ENCODE results near the gene FEM1B.

The FEM1B gene

DNA sequence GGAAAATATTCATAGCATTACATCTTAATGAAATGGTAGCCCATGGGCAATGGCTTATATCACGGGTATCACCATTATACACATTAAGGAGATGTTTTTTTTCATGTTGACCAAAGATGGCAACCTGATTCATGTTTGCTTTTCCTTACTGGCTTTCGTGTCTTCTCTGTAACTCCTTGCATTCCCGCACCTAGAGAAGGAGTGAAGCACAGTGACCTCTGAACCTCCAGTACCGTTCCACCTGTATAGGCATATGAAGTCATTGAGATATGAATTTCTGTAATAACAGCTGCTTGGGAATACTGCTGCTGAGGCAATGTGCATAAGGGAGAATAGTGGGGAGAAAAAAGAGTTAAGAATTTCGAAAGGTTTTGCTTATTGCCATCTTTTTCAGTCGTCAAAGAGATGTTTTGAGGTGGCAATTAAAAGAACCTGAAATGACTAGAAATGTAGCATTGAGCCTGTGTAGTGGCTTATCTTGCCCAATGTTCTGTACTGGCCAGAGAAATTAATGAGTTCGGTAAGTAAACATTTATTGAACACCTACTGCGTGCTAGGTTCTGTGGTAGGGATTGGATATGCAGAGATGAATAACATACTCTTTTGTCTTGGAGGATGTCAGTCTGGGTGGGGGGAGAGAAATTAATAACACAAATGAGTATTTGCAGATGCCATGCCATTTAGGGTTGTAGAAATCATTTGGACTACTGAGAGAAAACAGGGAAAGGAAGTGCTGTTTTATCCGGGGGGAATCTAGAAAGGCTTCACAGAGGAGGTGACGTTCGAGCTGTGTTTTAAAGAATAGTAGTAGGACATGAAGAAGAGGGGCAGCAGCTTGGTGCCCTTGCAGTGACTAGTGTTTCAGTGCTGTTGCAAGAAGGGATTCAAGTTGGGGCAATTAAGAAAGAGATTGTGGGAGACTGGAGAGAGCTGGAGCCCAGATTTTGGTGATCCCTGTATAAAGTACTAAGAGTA is 2.5 kb downstream of the FEM1B start:
- no peak for FAIRE-seq
- no peak for DNase-seq (ENCODE audit: insufficient read length, low spot score)
- TF ChIP-seq PAX5 (IDR thresholded peaks at IDR 0.05; ENCODE audit: insufficient read depth, low read length, severe bottlenecking) = no peak
- no peak for TF ChIP-seq POU2F2 (IDR thresholded peaks at IDR 0.05; ENCODE audit: low read depth, low read length)
- TF ChIP-seq TAF1 (IDR thresholded peaks at IDR 0.05; ENCODE audit: low read depth, low read length) = no peak
- no peak for TF ChIP-seq POLR2AphosphoS5 (IDR thresholded peaks at IDR 0.05; ENCODE audit: low read depth, low read length)
- no peak for TF ChIP-seq POLR2A (IDR thresholded peaks at IDR 0.05; ENCODE audit: low read depth, low read length)

- FAIRE-seq (no peak), DNase-seq (ENCODE audit: insufficient read length, low spot score) (no peak)
- TF ChIP-seq PAX5 (IDR thresholded peaks at IDR 0.05; ENCODE audit: insufficient read depth, low read length, severe bottlenecking) (no peak), SPI1 (IDR thresholded peaks at IDR 0.05; ENCODE audit: low read depth, low read length) (no peak), POLR2A (IDR thresholded peaks at IDR 0.05; ENCODE audit: low read depth, low read length) (no peak), POU2F2 (IDR thresholded peaks at IDR 0.05; ENCODE audit: low read depth, low read length) (no peak)
These were observed 3.5 kb downstream of the FEM1B start for GRCh38 chr15:68281008-68281407.

GRCh38 chr15:68283401-68283800 is 5.9 kb downstream of the FEM1B start:
- no peak for FAIRE-seq
- no peak for DNase-seq (ENCODE audit: insufficient read length, low spot score)
- no peak for TF ChIP-seq TAF1 (IDR thresholded peaks at IDR 0.05; ENCODE audit: low read depth, low read length)
- TF ChIP-seq POLR2AphosphoS5 (IDR thresholded peaks at IDR 0.05; ENCODE audit: low read depth, low read length) = no peak
- no peak for TF ChIP-seq POU2F2 (IDR thresholded peaks at IDR 0.05; ENCODE audit: low read depth, low read length)
- TF ChIP-seq PAX5 (IDR thresholded peaks at IDR 0.05; ENCODE audit: insufficient read depth, low read length, severe bottlenecking) = no peak

DNA sequence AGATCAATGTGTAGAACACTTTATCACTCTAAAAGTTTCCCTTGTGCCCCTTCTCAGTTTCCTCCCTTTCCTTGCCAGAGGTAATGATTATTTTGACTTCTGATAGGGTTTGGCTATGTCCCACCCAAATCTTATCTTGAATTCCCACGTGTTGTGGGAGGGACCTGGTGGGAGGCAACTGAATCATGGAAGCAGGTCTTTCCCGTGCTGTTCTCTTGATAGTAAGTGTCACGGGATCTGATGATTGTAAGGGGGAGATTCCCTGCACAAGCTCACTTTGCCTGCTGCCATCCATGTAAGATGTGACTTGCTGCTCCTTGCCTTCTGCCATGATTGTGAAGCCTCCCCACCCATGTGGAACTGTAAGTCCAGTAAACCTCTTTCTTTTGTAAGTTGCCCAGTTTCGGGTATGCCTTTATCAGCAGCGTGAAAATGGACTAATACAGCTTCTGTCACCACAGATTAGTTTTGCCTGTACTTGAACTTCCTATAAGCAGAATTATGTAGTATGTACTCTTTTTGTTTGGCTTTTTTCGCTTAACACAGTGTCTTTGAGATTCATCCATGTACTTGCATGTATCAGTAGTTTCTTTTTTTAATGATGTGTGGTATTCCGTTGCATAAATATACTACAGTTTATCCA is 7.2 kb downstream of the FEM1B start:
- DNase-seq (ENCODE audit: insufficient read length, low spot score) (no peak), FAIRE-seq (no peak)
- TF ChIP-seq POLR2AphosphoS5 (IDR thresholded peaks at IDR 0.05; ENCODE audit: low read depth, low read length) (no peak), TAF1 (IDR thresholded peaks at IDR 0.05; ENCODE audit: low read depth, low read length) (no peak), POLR2A (IDR thresholded peaks at IDR 0.05; ENCODE audit: low read depth, low read length) (no peak), POU2F2 (IDR thresholded peaks at IDR 0.05; ENCODE audit: low read depth, low read length) (no peak), PAX5 (IDR thresholded peaks at IDR 0.05; ENCODE audit: insufficient read depth, low read length, severe bottlenecking) (no peak), SPI1 (IDR thresholded peaks at IDR 0.05; ENCODE audit: low read depth, low read length) (no peak)

DNA sequence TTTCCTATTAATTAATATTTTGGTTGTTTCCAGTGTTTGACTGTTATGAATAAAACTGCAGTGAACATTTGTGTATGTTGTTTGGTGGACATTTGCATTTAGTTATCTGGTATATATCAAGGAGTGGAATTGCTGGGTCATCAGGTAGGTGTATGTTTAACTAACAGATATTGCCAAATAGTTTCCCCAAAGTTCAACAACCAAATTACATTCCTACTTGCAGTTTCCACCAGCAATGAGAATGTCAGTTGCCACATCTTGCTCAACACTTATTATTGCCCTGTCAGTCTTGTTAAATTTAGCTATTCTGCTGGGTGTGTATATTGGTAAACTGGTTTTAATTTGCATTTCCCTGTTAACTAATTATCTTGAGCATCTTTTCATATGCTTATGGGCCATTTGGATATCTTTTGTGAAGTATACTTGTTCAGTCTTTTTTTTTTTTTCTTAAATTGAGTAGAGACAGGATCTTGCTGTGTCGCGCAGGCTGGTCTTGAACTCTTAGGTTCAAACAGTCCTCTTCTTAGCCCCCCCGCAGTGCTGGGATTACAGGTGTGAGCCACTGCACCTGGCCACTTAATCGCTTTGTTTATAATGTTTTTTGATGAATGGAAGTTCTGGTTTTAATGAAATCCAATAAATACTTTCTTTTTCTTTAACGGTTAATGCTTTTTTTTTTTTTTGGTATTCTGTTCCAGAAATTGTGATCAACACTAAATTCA is 7.9 kb downstream of the FEM1B start:
- DNase-seq (ENCODE audit: insufficient read length, low spot score) (no peak), FAIRE-seq (no peak)
- no peak for TF ChIP-seq TAF1 (IDR thresholded peaks at IDR 0.05; ENCODE audit: low read depth, low read length)
- no peak for TF ChIP-seq PAX5 (IDR thresholded peaks at IDR 0.05; ENCODE audit: insufficient read depth, low read length, severe bottlenecking)
- TF ChIP-seq POU2F2 (IDR thresholded peaks at IDR 0.05; ENCODE audit: low read depth, low read length) = no peak
- TF ChIP-seq SPI1 (IDR thresholded peaks at IDR 0.05; ENCODE audit: low read depth, low read length) = no peak
- TF ChIP-seq POLR2A (IDR thresholded peaks at IDR 0.05; ENCODE audit: low read depth, low read length) = no peak
- no peak for TF ChIP-seq POLR2AphosphoS5 (IDR thresholded peaks at IDR 0.05; ENCODE audit: low read depth, low read length)

DNA sequence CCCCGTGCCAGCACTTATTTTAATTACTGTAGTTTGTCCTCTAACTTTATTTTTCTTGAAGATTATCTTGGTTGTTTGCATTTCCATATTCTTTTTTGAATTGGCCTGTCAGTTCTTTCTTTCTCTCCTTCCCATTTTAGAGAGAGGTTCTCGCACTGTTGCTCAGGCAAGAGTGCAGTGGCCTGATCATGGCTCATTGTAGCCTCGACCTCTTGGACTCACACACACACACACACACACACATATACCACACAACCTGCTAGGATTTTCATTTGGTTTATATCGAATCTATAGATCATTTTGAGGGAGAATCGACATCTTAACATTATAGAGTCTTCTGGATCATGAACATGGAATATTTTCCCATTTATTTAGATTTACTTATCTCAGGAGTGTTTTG is 8.7 kb downstream of the FEM1B start:
- DNase-seq (ENCODE audit: insufficient read length, low spot score) (no peak), FAIRE-seq (no peak)
- TF ChIP-seq SPI1 (IDR thresholded peaks at IDR 0.05; ENCODE audit: low read depth, low read length) (no peak), POU2F2 (IDR thresholded peaks at IDR 0.05; ENCODE audit: low read depth, low read length) (no peak), POLR2A (IDR thresholded peaks at IDR 0.05; ENCODE audit: low read depth, low read length) (no peak), PAX5 (IDR thresholded peaks at IDR 0.05; ENCODE audit: insufficient read depth, low read length, severe bottlenecking) (no peak), POLR2AphosphoS5 (IDR thresholded peaks at IDR 0.05; ENCODE audit: low read depth, low read length) (no peak), TAF1 (IDR thresholded peaks at IDR 0.05; ENCODE audit: low read depth, low read length) (no peak)

DNA sequence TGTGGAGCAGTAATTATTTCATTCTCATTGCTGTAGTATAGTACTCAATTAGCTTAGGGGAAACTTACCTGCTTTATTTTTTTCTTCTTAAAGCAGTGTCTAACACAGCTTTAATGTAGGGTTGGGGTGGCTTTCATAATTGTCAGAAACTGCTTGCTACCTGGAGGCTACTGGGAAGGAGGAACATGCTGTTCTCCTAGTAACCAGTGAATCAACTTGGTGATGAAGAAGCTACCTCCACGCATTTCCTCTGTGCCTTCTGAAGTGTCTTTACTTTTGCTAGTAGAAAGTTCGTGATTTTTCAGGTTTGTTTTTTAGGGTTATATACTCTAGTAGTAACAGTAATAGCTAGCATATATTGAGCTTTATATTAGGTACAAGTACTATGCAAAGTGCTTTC is 11.5 kb downstream of the FEM1B start:
- FAIRE-seq = no peak
- DNase-seq (ENCODE audit: insufficient read length, low spot score) = no peak
- TF ChIP-seq TAF1 (IDR thresholded peaks at IDR 0.05; ENCODE audit: low read depth, low read length) (no peak), PAX5 (IDR thresholded peaks at IDR 0.05; ENCODE audit: insufficient read depth, low read length, severe bottlenecking) (no peak), POLR2AphosphoS5 (IDR thresholded peaks at IDR 0.05; ENCODE audit: low read depth, low read length) (no peak), POLR2A (IDR thresholded peaks at IDR 0.05; ENCODE audit: low read depth, low read length) (no peak), POU2F2 (IDR thresholded peaks at IDR 0.05; ENCODE audit: low read depth, low read length) (no peak), SPI1 (IDR thresholded peaks at IDR 0.05; ENCODE audit: low read depth, low read length) (no peak)

GRCh38 chr15:68289621-68290352 is 12.2 kb downstream of the FEM1B start:
- no peak for DNase-seq (ENCODE audit: insufficient read length, low spot score)
- TF ChIP-seq POU2F2 (IDR thresholded peaks at IDR 0.05; ENCODE audit: low read depth, low read length) = no peak
- TF ChIP-seq POLR2AphosphoS5 (IDR thresholded peaks at IDR 0.05; ENCODE audit: low read depth, low read length) = no peak
- TF ChIP-seq PAX5 (IDR thresholded peaks at IDR 0.05; ENCODE audit: insufficient read depth, low read length, severe bottlenecking) = no peak
- no peak for TF ChIP-seq TAF1 (IDR thresholded peaks at IDR 0.05; ENCODE audit: low read depth, low read length)
- no peak for TF ChIP-seq POLR2A (IDR thresholded peaks at IDR 0.05; ENCODE audit: low read depth, low read length)
- no peak for TF ChIP-seq SPI1 (IDR thresholded peaks at IDR 0.05; ENCODE audit: low read depth, low read length)
- peak; percentile 33 for FAIRE-seq
